PFSK-1 (cell line): ENCODE results near the gene HBA2.

ENCODE experiments used
- FOXP2 ChIP-seq: optimal IDR thresholded peaks from 2 replicates; pipeline ENCODE3; 2011; ENCODE audit warnings: borderline replicate concordance, control low read depth, inconsistent platforms; ENCODE audit not compliant: insufficient read depth; ENCODE audit errors: extremely low read length, extremely low read depth
- POLR2AphosphoS5 ChIP-seq: IDR thresholded peaks from 2 replicates; pipeline ENCODE4 v1.6.1; 2012; ENCODE audit warnings: low read depth, mild to moderate bottlenecking, control low read depth, low read length, moderate library complexity
- TAF1 ChIP-seq: IDR thresholded peaks from 2 replicates; pipeline ENCODE4 v1.6.1; 2012; ENCODE audit warnings: low read length, control low read depth, borderline replicate concordance; ENCODE audit not compliant: insufficient read depth

DNA sequence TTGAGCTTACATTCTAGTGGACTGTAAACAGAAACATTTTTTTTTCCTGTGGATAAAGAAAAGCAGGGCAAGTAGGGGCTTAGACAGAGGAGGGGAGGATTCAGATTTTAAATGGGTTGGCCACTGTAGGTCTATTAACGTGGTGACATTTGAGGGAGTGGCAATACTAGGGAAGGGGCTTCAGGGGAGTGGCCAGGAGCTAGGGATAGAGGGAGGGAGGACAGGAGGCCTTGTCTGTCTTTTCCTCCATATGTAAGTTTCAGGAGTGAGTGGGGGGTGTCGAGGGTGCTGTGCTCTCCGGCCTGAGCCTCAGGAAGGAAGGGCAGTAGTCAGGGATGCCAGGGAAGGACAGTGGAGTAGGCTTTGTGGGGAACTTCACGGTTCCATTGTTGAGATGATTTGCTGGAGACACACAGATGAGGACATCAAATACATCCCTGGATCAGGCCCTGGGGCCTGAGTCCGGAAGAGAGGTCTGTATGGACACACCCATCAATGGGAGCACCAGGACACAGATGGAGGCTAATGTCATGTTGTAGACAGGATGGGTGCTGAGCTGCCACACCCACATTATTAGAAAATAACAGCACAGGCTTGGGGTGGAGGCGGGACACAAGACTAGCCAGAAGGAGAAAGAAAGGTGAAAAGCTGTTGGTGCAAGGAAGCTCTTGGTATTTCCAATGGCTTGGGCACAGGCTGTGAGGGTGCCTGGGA lies 13.4 kb upstream of the HBA2 start:
- no peak for TF ChIP-seq FOXP2
- TF ChIP-seq POLR2AphosphoS5 = no peak
- no peak for TF ChIP-seq TAF1
